ENCODE data around the gene CHD1. TPM values are rescaled to one million over a fixed set of nuclear protein-coding genes. Genes with fewer than 3 reads are reported as not detected.
A peak's percentile ranks its signal among the peaks of the same experiment; 100 is the strongest.

Gene CHD1
- total RNA-seq, 6 experiments from 2014 or later: 11.0 to 26.2 (median 15.2) TPM

- H3K36me3 ChIP-seq: peaks cover 9 to 82% (median 31%) of the 10 kb centered on the region in 4 donors
Measured at GRCh38 chr5:98877600-98877999, 51.2 kb downstream of the CHD1 start.

GRCh38 chr5:98872674-98873073 lies 56.1 kb downstream of the CHD1 start:
- no peak overlapping the region for H3K27ac ChIP-seq
- H3K4me1 ChIP-seq: no peaks in the 10 kb centered on the region
- TF ChIP-seq CTCF (IDR thresholded peaks at IDR 0.05): no peak
- no peak for TF ChIP-seq POLR2A (IDR thresholded peaks at IDR 0.05)
- intact Hi-C loops (cut with DNase I): no loop called here
- no peak overlapping the region for H3K4me3 ChIP-seq
- H3K9me3 ChIP-seq: no peaks in the 10 kb centered on the region
- WGBS (ENCODE audit: insufficient coverage, low coverage, low lambda C conversion rate, missing lambda C conversion rate): 48% methylated on average over 4 of the region's 4 CpGs
- ATAC-seq (peak; percentile 48 to 98 (median 72)), DNase-seq (peak in 1 of 3 donors; percentile 46)
- no peaks in the 10 kb centered on the region for H3K27me3 ChIP-seq
- H3K36me3 ChIP-seq: peaks cover 0 to 79% (median 17%) of the 10 kb centered on the region in 4 donors

More at GRCh38 chr5:98877600-98877999, 51.2 kb downstream of the CHD1 start:
- TF ChIP-seq CTCF (IDR thresholded peaks at IDR 0.05): no peak
- no peak for TF ChIP-seq POLR2A (IDR thresholded peaks at IDR 0.05)
- no peak for ATAC-seq
- no peak for DNase-seq
- no peak overlapping the region for H3K27ac ChIP-seq
- no peak overlapping the region for H3K4me3 ChIP-seq
- intact Hi-C loops (cut with DNase I): no loop called here
- H3K4me1 ChIP-seq: no peaks in the 10 kb centered on the region
- H3K27me3 ChIP-seq: no peaks in the 10 kb centered on the region
- 100% methylated on average over 2 of the region's 2 CpGs for WGBS (ENCODE audit: insufficient coverage, low coverage, low lambda C conversion rate, missing lambda C conversion rate)
- no peaks in the 10 kb centered on the region for H3K9me3 ChIP-seq

GRCh38 chr5:98865690-98866089 lies 63.1 kb downstream of the CHD1 start:
- no peaks in the 10 kb centered on the region for H3K4me1 ChIP-seq
- H3K4me3 ChIP-seq: no peak overlapping the region
- intact Hi-C loops (cut with DNase I): no loop called here
- ATAC-seq (no peak), DNase-seq (no peak)
- no peak for TF ChIP-seq POLR2A (IDR thresholded peaks at IDR 0.05)
- TF ChIP-seq CTCF (IDR thresholded peaks at IDR 0.05): no peak
- 86% methylated on average over 2 of the region's 2 CpGs for WGBS (ENCODE audit: insufficient coverage, low coverage, low lambda C conversion rate, missing lambda C conversion rate)
- no peaks in the 10 kb centered on the region for H3K9me3 ChIP-seq
- no peak overlapping the region for H3K27ac ChIP-seq
- peaks cover 0 to 46% (median 10%) of the 10 kb centered on the region in 4 donors for H3K36me3 ChIP-seq
- H3K27me3 ChIP-seq: no peaks in the 10 kb centered on the region

- TF ChIP-seq POLR2A (IDR thresholded peaks at IDR 0.05): no peak
- no peak for TF ChIP-seq CTCF (IDR thresholded peaks at IDR 0.05)
- H3K36me3 ChIP-seq: no peaks in the 10 kb centered on the region
- H3K27ac ChIP-seq: no peak overlapping the region
- no peaks in the 10 kb centered on the region for H3K27me3 ChIP-seq
- H3K4me3 ChIP-seq: no peak overlapping the region
- 43% methylated on average over 1 of the region's 1 CpG for WGBS (ENCODE audit: insufficient coverage, low coverage, low lambda C conversion rate, missing lambda C conversion rate)
- no peaks in the 10 kb centered on the region for H3K9me3 ChIP-seq
- H3K4me1 ChIP-seq: peaks cover 0 to 8% (median 0%) of the 10 kb centered on the region in 4 donors
- ATAC-seq (no peak), DNase-seq (no peak)
- intact Hi-C loops (cut with DNase I): no loop called here
Measured at GRCh38 chr5:98847054-98847453, 81.8 kb downstream of the CHD1 start.

GRCh38 chr5:98846520-98846919 lies 82.3 kb downstream of the CHD1 start:
- H3K9me3 ChIP-seq: no peaks in the 10 kb centered on the region
- 88% methylated on average over 2 of the region's 3 CpGs for WGBS (ENCODE audit: insufficient coverage, low coverage, low lambda C conversion rate, missing lambda C conversion rate)
- peaks cover 0 to 8% (median 0%) of the 10 kb centered on the region in 4 donors for H3K4me1 ChIP-seq
- no peak overlapping the region for H3K27ac ChIP-seq
- intact Hi-C loops (cut with DNase I): no loop called here
- DNase-seq (no peak), ATAC-seq (no peak)
- no peaks in the 10 kb centered on the region for H3K36me3 ChIP-seq
- H3K4me3 ChIP-seq: no peak overlapping the region
- no peaks in the 10 kb centered on the region for H3K27me3 ChIP-seq
- TF ChIP-seq POLR2A (IDR thresholded peaks at IDR 0.05) (no peak), CTCF (IDR thresholded peaks at IDR 0.05) (no peak)
